HG02938 (cell line): ENCODE measurements around the gene C2CD2L.
"Not testable (repeated sequence)": the region's sequence is repeated elsewhere in the genome, so short reads cannot be mapped to it uniquely, and the experiment has no call there.

Experiments
- ATAC-seq: cut with Tn5 transposase; IDR thresholded peaks from one replicate; pipeline ENCODE4 v1.9.1; 2021; ENCODE audit warnings: mild to moderate bottlenecking, moderate library complexity; ENCODE audit not compliant: unreplicated experiment

The C2CD2L gene

GRCh38 chr11:119149018-119149785 lies 42.1 kb downstream of the C2CD2L start, which contains the start of gene ABCG4:
Gene ABCG4 (plus strand): TSS chr11:119149052. CDS start chr11:119149966, 914 bp downstream.
- no peak for ATAC-seq

GRCh38 chr11:119149786-119150275 lies 42.7 kb downstream of the C2CD2L start:
- ATAC-seq = no peak

GRCh38 chr11:119152043-119152442 lies 44.9 kb downstream of the C2CD2L start:
- ATAC-seq = no peak

- no peak for ATAC-seq
These were observed 45.5 kb downstream of the C2CD2L start for GRCh38 chr11:119152604-119153003.

GRCh38 chr11:119153049-119153818 lies 46.1 kb downstream of the C2CD2L start:
- no peak for ATAC-seq

GRCh38 chr11:119154178-119154577 lies 47.0 kb downstream of the C2CD2L start:
- no peak for ATAC-seq

GRCh38 chr11:119155733-119156492 lies 48.8 kb downstream of the C2CD2L start:
- ATAC-seq = no peak

- ATAC-seq = no peak
These were observed 49.4 kb downstream of the C2CD2L start for GRCh38 chr11:119156496-119156895.

- no peak for ATAC-seq
These were observed 49.9 kb downstream of the C2CD2L start for GRCh38 chr11:119157063-119157462.

GRCh38 chr11:119158467-119158866 lies 51.3 kb downstream of the C2CD2L start:
- ATAC-seq = no peak

GRCh38 chr11:119160151-119160550 lies 53.0 kb downstream of the C2CD2L start:
- no peak for ATAC-seq

GRCh38 chr11:119161871-119162270 lies 54.7 kb downstream of the C2CD2L start:
- no peak for ATAC-seq

GRCh38 chr11:119166368-119167076 lies 59.4 kb downstream of the C2CD2L start:
- ATAC-seq = no peak

GRCh38 chr11:119167077-119167458 lies 59.9 kb downstream of the C2CD2L start:
- not testable (repeated sequence) for ATAC-seq

- no peak for ATAC-seq
These were observed 60.8 kb downstream of the C2CD2L start for GRCh38 chr11:119167933-119168332.
